Neuronal stem cell (in vitro differentiated cells): ENCODE measurements around the gene DCLK1.

Source experiments
- DNase-seq: peaks from one replicate; pipeline ENCODE4 v3.0.0-alpha.2; 2013; ENCODE audit warnings: low spot score
- H2AFZ ChIP-seq: one replicate; pipeline ENCODE4 v1.6.1; 2013; ENCODE audit warnings: mild to moderate bottlenecking, low read length, inconsistent platforms
- H2AK5ac ChIP-seq: 2 replicates; pipeline ENCODE4 v1.6.1; 2013; ENCODE audit warnings: low read depth, mild to moderate bottlenecking, inconsistent platforms, low read length, moderate library complexity, mixed read lengths
- H2BK120ac ChIP-seq: 2 replicates; pipeline ENCODE4 v1.6.1; 2013; ENCODE audit warnings: low read depth, mild to moderate bottlenecking, inconsistent platforms, low read length, moderate library complexity, mixed read lengths
- H2BK12ac ChIP-seq: one replicate; pipeline ENCODE4 v1.6.1; 2013; ENCODE audit warnings: low read length, inconsistent platforms
- H2BK15ac ChIP-seq: 2 replicates; pipeline ENCODE4 v1.6.1; 2013; ENCODE audit warnings: mild to moderate bottlenecking, low read length, inconsistent platforms, mixed read lengths
- H2BK5ac ChIP-seq: one replicate; pipeline ENCODE4 v1.6.1; 2013; ENCODE audit warnings: inconsistent platforms, mild to moderate bottlenecking, low read length, moderate library complexity
- H3K14ac ChIP-seq: one replicate; pipeline ENCODE4 v1.6.1; 2013; ENCODE audit warnings: low read length, inconsistent platforms
- H3K18ac ChIP-seq: 2 replicates; pipeline ENCODE4 v1.6.1; 2013; ENCODE audit warnings: low read length, inconsistent platforms
- H3K23ac ChIP-seq: 2 replicates; pipeline ENCODE4 v1.6.1; 2013; ENCODE audit warnings: low read depth, mild to moderate bottlenecking, mixed read lengths, low read length, inconsistent platforms; ENCODE audit not compliant: poor library complexity
- H3K27ac ChIP-seq: replicated peaks from 3 replicates; pipeline ENCODE4 v1.5.1; 2013; ENCODE audit warnings: low read length, inconsistent platforms
- H3K27me3 ChIP-seq, 3 experiments: 2 replicates each; pipeline ENCODE4 v1.6.1; 2013; ENCODE audit warnings: low read length in 3 of 3, mild to moderate bottlenecking in 2 of 3, inconsistent platforms in 1 of 3, low read depth in 1 of 3, mixed read lengths in 1 of 3, moderate library complexity in 1 of 3; ENCODE audit not compliant: control insufficient read depth in 3 of 3, insufficient read depth in 3 of 3
- H3K36me3 ChIP-seq, 2 donors: replicated peaks in 1 of 2; 2 replicates each; pipeline ENCODE4 v1.6.1; 2013; ENCODE audit warnings: low read length in 2 of 2; ENCODE audit not compliant: control insufficient read depth in 2 of 2, insufficient read depth in 2 of 2
- H3K4ac ChIP-seq: 2 replicates; pipeline ENCODE4 v1.6.1; 2013; ENCODE audit warnings: inconsistent platforms, mild to moderate bottlenecking, low read length, moderate library complexity
- H3K4me1 ChIP-seq, 2 donors: 1 replicate in 1 of 2; 2 replicates in 1 of 2; pipeline ENCODE4 v1.6.1; 2013; ENCODE audit warnings: low read length in 2 of 2, low read depth in 1 of 2; ENCODE audit not compliant: control insufficient read depth in 2 of 2, insufficient read depth in 1 of 2
- H3K4me2 ChIP-seq: one replicate; pipeline ENCODE4 v1.6.1; 2013; ENCODE audit warnings: mild to moderate bottlenecking, low read length, inconsistent platforms; ENCODE audit not compliant: insufficient read depth, poor library complexity, severe bottlenecking
- H3K4me3 ChIP-seq, 2 donors: 2 replicates each; pipeline ENCODE4 v1.5.1; 2013; ENCODE audit warnings: low read length in 2 of 2, mild to moderate bottlenecking in 2 of 2, inconsistent platforms in 1 of 2, moderate library complexity in 1 of 2
- H3K79me1 ChIP-seq: one replicate; pipeline ENCODE4 v1.6.1; 2013; ENCODE audit warnings: low read depth, mild to moderate bottlenecking, inconsistent platforms, low read length, moderate library complexity
- H3K9ac ChIP-seq: one replicate; pipeline ENCODE4 v1.6.1; 2013; ENCODE audit warnings: mild to moderate bottlenecking, low read depth, low read length, inconsistent platforms; ENCODE audit not compliant: poor library complexity
- H3K9me3 ChIP-seq, 2 donors: replicated peaks in 1 of 2; 2 replicates each; pipeline versions ENCODE3 to v1.6.1; 2013; ENCODE audit warnings: low read length in 2 of 2, mild to moderate bottlenecking in 2 of 2, inconsistent platforms in 1 of 2, low read depth in 1 of 2, mixed read lengths in 1 of 2, moderate library complexity in 1 of 2; ENCODE audit not compliant: control insufficient read depth in 2 of 2, insufficient read depth in 1 of 2
- H4K8ac ChIP-seq: one replicate; pipeline ENCODE4 v1.6.1; 2013; ENCODE audit warnings: low read depth, mild to moderate bottlenecking, inconsistent platforms, low read length, moderate library complexity
- H4K91ac ChIP-seq: one replicate; pipeline ENCODE4 v1.6.1; 2013; ENCODE audit warnings: low read length, low read depth, mild to moderate bottlenecking, inconsistent platforms; ENCODE audit not compliant: poor library complexity
- WGBS, 2 donors: extraction: QIAGEN DNeasy Blood & Tissue Kit; methylation state at CpG; one replicate each; pipeline ENCODE4 v1.1.7; 2013; ENCODE audit warnings: missing lambda C conversion rate in 2 of 2, mixed read lengths in 1 of 2; ENCODE audit not compliant: insufficient read length in 2 of 2, insufficient replicate concordance in 1 of 2; ENCODE audit errors: extremely low coverage in 2 of 2; 5-methylcytosine and 5-hydroxymethylcytosine counted together

Gene DCLK1

GRCh38 chr13:36166046-36166445 lies 34.9 kb upstream of the DCLK1 start:
- H3K14ac ChIP-seq: no peak overlapping the region
- no peak overlapping the region for H4K91ac ChIP-seq
- H3K4me1 ChIP-seq: no peaks in the 10 kb centered on the region
- no peak overlapping the region for H2BK120ac ChIP-seq
- H2BK5ac ChIP-seq: no peak overlapping the region
- H2AK5ac ChIP-seq: no peak overlapping the region
- no peak overlapping the region for H3K27ac ChIP-seq
- H3K18ac ChIP-seq: no peak overlapping the region
- H3K4ac ChIP-seq: no peak overlapping the region
- no CpG with 5 or more reads among the region's 5 CpGs for WGBS, 2 donors
- H3K9me3 ChIP-seq: no peaks in the 10 kb centered on the region
- no peak overlapping the region for H3K4me2 ChIP-seq
- no peak overlapping the region for H2BK12ac ChIP-seq
- H2AFZ ChIP-seq: no peak overlapping the region
- H3K36me3 ChIP-seq: no peaks in the 10 kb centered on the region
- no peak overlapping the region for H3K9ac ChIP-seq
- no peak overlapping the region for H2BK15ac ChIP-seq
- no peak overlapping the region for H3K23ac ChIP-seq
- no peak for DNase-seq
- no peaks in the 10 kb centered on the region for H3K27me3 ChIP-seq
- no peak overlapping the region for H4K8ac ChIP-seq
- no peaks in the 10 kb centered on the region for H3K79me1 ChIP-seq
- H3K4me3 ChIP-seq: no peak overlapping the region

- no peak overlapping the region for H2BK5ac ChIP-seq
- no peak overlapping the region for H3K27ac ChIP-seq
- no peaks in the 10 kb centered on the region for H3K4me1 ChIP-seq
- no peaks in the 10 kb centered on the region for H3K79me1 ChIP-seq
- no peak overlapping the region for H4K91ac ChIP-seq
- H3K14ac ChIP-seq: no peak overlapping the region
- no peak overlapping the region for H3K4ac ChIP-seq
- no CpG with 5 or more reads among the region's 7 CpGs for WGBS, 2 donors
- DNase-seq: no peak
- H3K36me3 ChIP-seq: no peaks in the 10 kb centered on the region
- H2AK5ac ChIP-seq: no peak overlapping the region
- H2AFZ ChIP-seq: no peak overlapping the region
- no peak overlapping the region for H3K9ac ChIP-seq
- H3K27me3 ChIP-seq: no peaks in the 10 kb centered on the region
- no peak overlapping the region for H2BK12ac ChIP-seq
- H3K4me2 ChIP-seq: no peak overlapping the region
- H3K9me3 ChIP-seq: no peaks in the 10 kb centered on the region
- H2BK15ac ChIP-seq: no peak overlapping the region
- no peak overlapping the region for H4K8ac ChIP-seq
- no peak overlapping the region for H3K18ac ChIP-seq
- H2BK120ac ChIP-seq: no peak overlapping the region
- H3K23ac ChIP-seq: no peak overlapping the region
- no peak overlapping the region for H3K4me3 ChIP-seq
Measured at GRCh38 chr13:36163809-36164308, 32.7 kb upstream of the DCLK1 start.

- Histone ChIP-seq H2BK120ac (no peak overlapping the region), H2BK5ac (no peak overlapping the region), H3K9me3 (no peaks in the 10 kb centered on the region), H4K91ac (no peak overlapping the region), H2AFZ (no peak overlapping the region), H3K23ac (no peak overlapping the region), H2BK15ac (no peak overlapping the region), H4K8ac (no peak overlapping the region), H3K4me2 (no peak overlapping the region), H3K4me1 (no peaks in the 10 kb centered on the region), H3K9ac (no peak overlapping the region), H3K4me3 (no peak overlapping the region), H3K79me1 (no peaks in the 10 kb centered on the region), H3K36me3 (no peaks in the 10 kb centered on the region), H3K14ac (no peak overlapping the region), H3K27me3 (peaks cover 0 to 3% (median 0%) of the 10 kb centered on the region in 3 experiments), H3K18ac (no peak overlapping the region), H2BK12ac (no peak overlapping the region), H3K27ac (no peak overlapping the region), H2AK5ac (no peak overlapping the region), H3K4ac (no peak overlapping the region)
- WGBS, 2 donors: no CpG with 5 or more reads among the region's 6 CpGs
- DNase-seq: no peak
Measured at GRCh38 chr13:36163286-36163685, 32.1 kb upstream of the DCLK1 start.

- H4K91ac ChIP-seq: no peak overlapping the region
- H3K23ac ChIP-seq: no peak overlapping the region
- no peak for DNase-seq
- H3K9ac ChIP-seq: no peak overlapping the region
- H3K18ac ChIP-seq: no peak overlapping the region
- H3K4me3 ChIP-seq: no peak overlapping the region
- WGBS, 2 donors: no CpG with 5 or more reads among the region's 4 CpGs
- H3K14ac ChIP-seq: no peak overlapping the region
- no peak overlapping the region for H2BK120ac ChIP-seq
- no peak overlapping the region for H3K27ac ChIP-seq
- no peak overlapping the region for H3K4ac ChIP-seq
- H2BK5ac ChIP-seq: no peak overlapping the region
- H3K79me1 ChIP-seq: no peaks in the 10 kb centered on the region
- H3K27me3 ChIP-seq: peaks cover 0 to 16% (median 0%) of the 10 kb centered on the region in 3 experiments
- no peak overlapping the region for H2BK15ac ChIP-seq
- H3K4me2 ChIP-seq: no peak overlapping the region
- no peaks in the 10 kb centered on the region for H3K36me3 ChIP-seq
- no peak overlapping the region for H2AK5ac ChIP-seq
- H4K8ac ChIP-seq: no peak overlapping the region
- H3K4me1 ChIP-seq: no peaks in the 10 kb centered on the region
- no peak overlapping the region for H2BK12ac ChIP-seq
- no peaks in the 10 kb centered on the region for H3K9me3 ChIP-seq
- no peak overlapping the region for H2AFZ ChIP-seq
Measured at GRCh38 chr13:36160297-36160696, 29.1 kb upstream of the DCLK1 start.
